Activated T-helper 1 cell treated with anti-CD3 and anti-CD28 coated beads, Interleukin-2, amount 50 U/mL, for 16 hours (primary cell): Measurements from ENCODE around the gene OR2T35.

Source experiments
- DNase-seq, 2 donors: peaks; one replicate each; pipeline ENCODE4 v3.0.0-alpha.2; 2020; ENCODE audit warnings: low read depth in 1 of 2, low spot score in 1 of 2

Gene OR2T35

DNA sequence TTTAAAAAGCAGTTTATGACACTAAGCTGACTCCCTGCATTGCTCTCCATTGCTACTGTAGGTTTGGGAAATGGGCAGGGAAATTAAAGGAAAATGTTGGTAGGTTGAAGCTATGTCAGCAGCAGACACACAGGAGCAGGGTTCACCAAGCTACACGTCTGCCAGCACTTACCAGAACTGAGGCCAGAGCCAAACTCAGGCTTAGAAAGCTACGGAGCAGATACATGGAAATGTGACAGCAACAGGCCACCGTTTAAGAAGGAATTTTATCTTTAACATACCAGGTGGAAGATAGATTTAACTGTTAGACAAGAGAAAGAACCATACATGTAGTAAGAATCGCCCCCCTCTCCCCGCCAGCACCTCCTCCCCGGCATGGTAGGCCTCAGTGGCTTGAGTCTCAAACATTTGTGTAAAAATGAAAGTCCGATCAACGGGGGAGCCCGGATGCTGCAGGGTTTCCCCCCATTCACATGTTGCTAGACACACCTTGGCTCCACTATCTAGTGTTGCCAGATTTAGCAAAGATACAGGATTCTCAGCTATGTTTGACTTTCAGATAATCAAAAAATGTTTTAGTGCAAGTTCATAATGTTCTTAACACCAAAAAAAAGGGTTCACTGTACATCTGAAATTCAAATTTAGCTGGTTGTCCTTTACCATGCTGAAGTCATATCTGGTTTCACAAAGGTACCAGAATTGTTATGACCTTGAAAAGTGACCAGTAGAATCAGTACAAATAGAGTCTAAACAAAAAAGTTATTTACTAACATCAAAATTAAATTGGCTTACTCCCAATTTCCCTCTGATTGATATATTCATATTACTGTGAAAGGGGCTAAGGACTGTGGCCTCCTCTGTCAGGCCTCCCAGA lies 16.9 kb downstream of the OR2T35 start:
- DNase-seq: no peak

DNA sequence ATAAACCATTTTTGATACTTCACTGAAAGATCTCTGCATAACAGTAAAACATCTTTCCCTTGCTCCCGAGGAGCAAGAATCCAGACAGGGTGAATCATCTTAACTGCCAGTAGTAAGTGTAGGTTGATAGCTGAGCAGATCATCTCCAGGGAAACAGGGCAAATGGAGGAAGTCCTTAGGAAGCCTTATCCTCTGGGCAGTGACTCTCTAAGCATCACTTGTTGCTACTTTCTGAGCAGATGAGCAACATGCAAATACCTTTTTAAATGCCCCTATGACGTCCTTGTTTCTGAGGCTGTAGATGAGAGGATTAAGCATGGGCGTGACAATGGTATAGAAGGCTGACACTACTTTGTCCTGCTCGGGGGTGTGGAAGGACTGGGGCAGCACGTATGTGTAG lies 19.1 kb downstream of the OR2T35 start:
- DNase-seq: no peak

DNA sequence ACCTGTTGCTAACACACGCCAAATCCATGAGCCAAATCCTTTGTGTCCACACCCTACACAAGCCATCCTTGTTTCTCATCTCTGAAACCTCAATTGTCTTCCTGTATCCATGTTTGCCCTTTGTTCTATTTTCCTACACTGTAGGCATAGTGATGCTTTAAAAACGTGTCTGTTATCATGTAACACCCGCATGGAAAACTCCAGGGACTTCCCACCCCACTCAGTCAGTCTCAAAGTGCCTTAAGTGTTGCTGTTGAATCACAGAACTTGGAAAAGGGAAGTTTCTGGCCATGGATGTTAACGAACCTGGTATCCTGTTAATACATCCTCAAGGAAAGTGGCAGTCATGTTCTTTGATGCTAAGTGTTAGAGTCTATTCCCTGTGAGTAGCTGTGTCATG lies 19.9 kb downstream of the OR2T35 start:
- DNase-seq: no peak

DNA sequence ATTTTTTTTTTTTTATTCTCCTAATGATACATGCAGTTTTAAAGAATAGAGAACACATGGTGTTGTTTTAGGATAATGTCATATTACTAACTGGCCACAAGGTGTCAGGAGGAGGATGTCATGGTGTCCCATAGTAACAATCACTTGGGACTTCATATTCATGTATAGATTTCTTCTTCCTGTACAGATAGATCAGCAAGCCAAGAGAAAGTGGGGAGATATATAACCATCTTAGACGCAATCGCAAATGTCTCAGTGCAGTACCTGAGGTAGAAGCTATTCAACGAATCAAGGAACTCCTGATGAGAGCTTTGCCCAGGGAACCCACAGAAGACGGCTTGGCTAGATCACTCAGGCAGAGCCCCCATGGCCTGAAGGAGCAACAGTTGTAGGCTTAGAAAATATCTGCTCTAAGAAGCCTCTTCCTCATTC lies 22.5 kb downstream of the OR2T35 start:
- DNase-seq: no peak

DNA sequence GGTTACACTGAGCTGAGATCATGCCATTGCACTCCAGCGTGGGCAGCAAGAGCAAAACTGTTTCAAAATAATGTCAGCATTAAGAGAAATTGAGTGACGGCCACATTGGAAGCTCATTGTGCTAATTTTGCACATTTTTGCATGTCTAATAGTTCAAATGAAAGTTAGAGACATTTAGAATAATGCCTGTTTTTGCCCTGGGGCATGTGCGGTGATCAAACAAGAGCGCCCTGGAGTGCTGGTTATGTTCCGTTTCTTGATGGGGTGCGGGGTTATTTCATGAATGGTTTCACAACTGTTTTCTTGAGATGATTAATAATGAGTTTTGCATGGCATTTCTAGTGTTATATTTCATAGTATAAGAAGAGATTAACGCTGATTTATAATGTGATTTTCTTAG lies 23.3 kb downstream of the OR2T35 start:
- DNase-seq: no peak

DNA sequence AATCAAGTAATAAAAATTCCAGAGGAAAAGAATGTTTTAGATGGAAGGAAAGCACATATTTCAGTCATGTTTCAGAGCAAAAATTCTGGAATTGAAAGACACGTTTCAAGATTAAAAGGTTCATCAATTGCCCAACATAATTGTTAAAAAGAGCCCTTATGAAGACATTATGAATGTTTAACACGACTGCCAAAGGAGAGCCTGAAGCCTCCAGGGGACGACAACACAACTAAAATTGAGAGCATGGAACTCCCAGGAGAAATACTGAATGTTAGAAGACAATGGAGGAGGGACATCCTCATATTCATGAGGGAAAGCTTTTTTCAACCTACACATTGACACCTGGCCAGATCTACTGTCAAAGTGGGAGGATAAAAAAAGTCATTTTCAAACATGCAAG lies 26.2 kb downstream of the OR2T35 start:
- DNase-seq: peak in 1 of 2 donors; percentile 7

DNA sequence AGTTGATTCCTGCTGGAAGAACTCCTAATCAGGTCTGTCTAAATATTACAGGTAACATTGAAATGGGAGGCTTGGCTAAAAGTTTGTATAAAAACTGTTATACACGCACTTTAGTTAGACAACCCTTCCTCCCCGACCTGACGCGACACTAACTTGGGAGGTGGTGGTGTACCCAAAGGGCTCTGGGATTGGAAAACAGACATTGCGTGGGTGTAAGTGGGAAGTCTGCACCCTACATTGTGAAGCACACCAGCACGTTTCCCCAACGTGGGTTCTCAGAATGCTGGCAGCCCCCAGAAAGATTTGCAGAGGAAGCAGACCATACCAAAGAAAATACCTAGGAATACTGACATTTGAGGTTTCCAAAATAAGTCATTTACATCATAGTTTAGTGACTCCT lies 27.0 kb downstream of the OR2T35 start:
- DNase-seq: no peak

DNA sequence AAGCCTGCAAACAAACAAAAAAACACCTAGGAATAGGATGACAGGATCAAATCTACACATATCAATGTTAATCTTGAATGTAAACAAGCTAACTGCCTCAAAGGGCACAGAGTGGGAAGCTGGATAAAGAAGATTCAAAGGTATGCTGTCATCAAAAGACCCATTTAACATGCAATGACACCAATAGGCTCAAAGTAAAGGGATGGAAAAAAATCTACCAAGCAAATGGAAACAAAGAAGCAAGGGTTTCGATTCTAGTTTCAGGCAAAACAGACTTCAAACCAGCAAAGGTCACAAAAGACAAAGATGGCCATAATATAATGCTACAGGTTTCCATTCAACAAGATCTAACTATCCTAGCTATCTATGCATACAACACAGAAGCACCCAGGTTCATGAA lies 31.3 kb downstream of the OR2T35 start:
- DNase-seq: no peak

DNA sequence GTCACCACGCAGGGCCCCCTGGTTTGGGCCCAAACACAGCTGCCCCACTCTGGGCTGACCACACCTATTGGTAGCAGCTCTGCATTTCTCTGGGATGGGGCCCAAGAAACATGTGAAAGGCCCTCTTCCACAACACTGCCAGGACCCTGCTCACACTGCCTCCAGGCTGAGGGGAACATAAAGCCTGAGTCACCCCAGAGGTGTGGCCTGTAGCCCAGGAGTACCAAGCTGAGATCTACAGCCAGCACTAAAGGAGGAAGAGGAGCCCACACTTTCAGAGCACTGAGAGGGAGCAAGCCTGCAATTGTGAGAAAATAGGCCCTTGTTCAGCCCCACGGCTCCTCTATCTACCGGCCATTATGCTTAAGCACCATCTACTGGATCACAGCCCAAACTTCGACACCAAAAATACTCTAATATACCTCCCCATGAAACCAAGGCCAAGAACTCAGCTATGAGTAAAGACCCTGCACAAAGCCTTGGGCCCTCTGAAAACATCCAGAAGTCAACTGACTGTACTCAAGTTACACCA lies 33.1 kb downstream of the OR2T35 start:
- no peak for DNase-seq

DNA sequence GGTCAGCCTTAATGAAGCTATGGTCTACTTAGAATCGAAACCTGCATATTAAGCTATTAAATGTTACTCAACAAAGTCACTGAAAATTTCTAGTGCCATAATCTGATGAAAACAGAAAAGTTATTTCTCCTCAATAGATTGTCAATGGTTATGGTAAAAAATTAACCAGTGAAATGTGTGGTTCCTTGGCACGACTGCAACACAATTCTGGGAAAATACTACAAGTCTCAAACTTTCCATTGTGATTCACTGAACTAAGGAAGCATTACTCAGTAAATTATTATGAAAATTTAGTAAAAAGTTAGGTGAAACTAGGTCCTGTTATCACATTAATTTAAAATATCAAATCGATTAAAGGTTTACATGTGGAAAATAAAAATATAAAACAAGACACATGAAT lies 34.8 kb downstream of the OR2T35 start:
- no peak for DNase-seq

DNA sequence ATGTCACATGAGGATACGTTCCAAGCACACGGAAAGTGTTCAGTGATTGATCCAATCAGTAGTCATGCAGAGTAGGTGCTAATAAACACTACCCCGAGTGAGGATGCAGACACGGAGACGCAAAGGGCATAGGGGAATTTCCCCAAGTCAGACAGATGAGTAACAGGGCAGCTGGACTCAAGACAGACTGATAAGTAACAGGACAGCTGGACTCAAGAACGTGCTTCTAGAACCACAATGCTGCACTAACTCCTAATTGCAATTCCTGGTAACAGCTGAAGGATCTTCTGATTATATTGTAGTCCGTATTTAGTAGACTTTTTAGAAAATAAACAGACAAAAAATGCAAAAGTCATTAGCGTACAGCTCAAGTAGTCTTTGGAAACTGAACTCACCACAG lies 45.7 kb downstream of the OR2T35 start:
- DNase-seq: no peak

DNA sequence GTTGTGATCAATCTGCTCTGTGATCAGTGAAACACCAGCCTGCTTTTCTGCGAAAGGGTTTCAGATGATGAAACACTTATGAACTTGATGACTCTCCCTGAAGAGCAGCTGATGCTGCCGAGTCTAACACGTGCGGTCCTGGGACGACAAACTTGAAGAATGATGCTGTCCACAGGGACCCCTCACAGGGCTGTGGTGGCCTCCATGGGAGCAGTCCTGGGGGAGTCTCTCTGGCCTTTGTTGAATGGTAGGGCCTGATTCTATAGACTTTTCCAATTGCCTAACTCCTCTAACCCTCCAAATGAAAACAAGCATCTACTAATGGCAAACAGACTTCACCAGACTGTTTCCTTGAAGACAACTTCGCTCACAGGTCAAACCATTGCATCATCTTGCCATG lies 47.5 kb downstream of the OR2T35 start, which contains the start of gene OR2T10:
Gene OR2T10, minus strand, starts transcription at position 112 of the 400 bp plus-strand sequence. CDS start 3,932 bp downstream, outside the sequence.
- no peak for DNase-seq

DNA sequence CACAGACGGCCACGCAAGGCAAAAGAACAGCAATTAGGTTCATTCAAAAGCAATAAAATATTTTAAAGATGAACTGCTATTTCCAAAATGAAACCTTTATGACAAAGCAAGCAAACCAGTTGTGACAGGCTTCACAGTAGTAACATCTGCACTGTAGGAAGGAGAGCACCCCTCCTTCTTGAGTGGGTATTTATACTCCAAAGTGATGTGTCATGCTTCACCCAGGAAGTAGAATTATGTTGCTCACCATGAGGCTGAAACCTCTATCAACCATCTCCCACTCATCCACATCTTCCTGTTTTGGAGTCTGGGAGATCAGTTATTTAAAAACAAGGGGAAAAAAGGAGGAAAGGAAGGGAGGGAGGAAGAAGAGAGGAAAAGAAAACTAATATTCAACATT lies 48.5 kb downstream of the OR2T35 start:
- no peak for DNase-seq

DNA sequence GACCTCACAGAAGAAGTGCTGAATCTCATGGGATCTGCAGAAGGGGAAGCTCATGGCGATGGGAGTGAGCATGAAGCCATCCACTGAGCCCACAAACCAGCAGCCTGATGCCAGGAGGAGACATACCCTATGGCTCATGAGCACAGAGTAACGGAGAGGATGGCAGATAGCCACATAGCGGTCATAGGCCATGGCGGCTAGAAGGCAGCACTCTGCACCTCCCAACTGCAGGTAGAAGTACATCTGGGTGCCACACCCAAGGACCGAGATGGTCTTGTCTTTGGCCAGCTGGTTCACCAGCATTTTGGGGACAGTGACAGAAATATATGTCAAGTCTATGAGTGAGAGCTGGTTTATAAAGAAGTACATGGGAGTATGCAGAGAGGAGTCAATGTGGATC lies 51.9 kb downstream of the OR2T35 start:
- no peak for DNase-seq

DNA sequence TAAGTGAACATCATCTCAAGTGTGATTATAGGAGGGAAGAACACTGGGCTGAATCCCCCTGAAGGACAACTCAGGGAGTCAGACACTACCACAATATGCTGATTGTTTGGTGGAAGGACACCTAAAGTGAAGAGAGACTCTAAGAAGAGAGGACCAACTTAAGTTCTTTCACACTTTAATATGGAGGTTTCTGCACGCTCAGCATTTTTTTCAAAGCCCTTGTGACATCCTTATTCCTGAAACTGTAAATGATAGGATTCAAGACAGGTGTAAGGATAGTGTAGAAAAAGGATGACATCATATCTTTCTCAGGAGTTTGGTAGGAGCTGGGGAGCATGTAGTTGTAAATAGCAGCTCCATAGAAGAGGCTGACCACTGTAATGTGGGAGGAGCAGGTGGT lies 52.4 kb downstream of the OR2T35 start:
- DNase-seq: no peak

DNA sequence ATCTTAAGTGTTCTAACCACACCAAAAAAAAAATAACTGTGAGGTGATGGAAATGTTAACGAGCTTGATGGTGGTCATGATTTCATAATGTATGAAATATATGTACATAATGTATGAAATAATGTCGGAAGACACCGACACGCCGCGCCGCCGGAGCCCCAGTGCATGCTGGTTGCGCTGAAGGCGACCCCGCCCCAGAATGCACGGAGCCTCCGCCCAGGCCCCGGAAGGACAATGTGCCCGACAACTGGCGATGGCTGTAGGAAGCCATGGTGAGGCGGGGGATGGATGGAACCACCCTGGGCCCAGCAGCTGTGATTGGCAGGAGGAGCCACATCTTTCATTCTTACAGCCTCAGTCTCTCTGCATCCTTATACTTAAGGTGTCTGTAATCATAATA lies 55.0 kb downstream of the OR2T35 start:
- DNase-seq: no peak

DNA sequence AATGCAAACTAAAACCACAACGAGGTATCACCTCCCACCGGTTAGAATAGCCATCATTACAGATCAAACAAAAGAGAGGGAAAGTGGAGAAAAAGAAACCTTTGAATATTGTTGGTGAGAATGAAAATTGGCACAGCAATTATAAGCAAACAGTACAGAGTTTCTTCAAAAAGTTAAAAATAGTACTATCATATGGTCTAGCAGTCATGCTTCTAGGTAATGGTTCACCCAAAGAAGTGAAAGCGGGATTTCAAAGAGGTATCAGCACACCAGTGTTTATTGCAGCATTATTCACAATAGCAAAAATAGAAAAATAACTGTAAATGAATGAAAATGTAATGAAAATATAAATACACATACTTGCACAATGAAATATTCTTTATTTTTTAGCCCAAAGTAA lies 55.7 kb downstream of the OR2T35 start:
- no peak for DNase-seq
